IMR-90 (cell line): ENCODE data around the gene CCDC102A. TPM values are rescaled to one million over a fixed set of nuclear protein-coding genes. Genes with fewer than 3 reads are reported as not detected.
A peak's percentile ranks its signal among the peaks of the same experiment; 100 is the strongest.

Source experiments
- ATAC-seq: fragments of 200-7000 bp; cut with Tn5 transposase; 2 replicates; pipeline ENCODE4 v1.9.1; 2020; ENCODE audit warnings: low read depth, mild to moderate bottlenecking, moderate library complexity
- BruUV-seq: library from RNA; stranded (reverse); fragments of 400-500 nt; replicated peaks from 2 replicates; lab custom pipeline; 2021; lab: Mats Ljungman, UMichigan
- CTCF ChIA-PET: fragments of 300-600 bp; formaldehyde crosslinking; extraction: SDS; loops from one replicate; lab custom pipeline; 2021; ENCODE audit warnings: antibody characterized with exemption; lab: Yijun Ruan, JAX
- POLR2A ChIA-PET: fragments of 300-600 bp; sonication (Branson Sonifier 250); formaldehyde crosslinking; loops from one replicate; lab custom pipeline; 2022; ENCODE audit warnings: antibody characterized with exemption; ENCODE audit not compliant: unreplicated experiment; lab: Charles Lee
- DNase-seq: peaks from one replicate; pipeline ENCODE4 v3.0.0; 2013
- H2AFZ ChIP-seq: replicated peaks from 2 replicates; pipeline ENCODE3; 2013; ENCODE audit warnings: low read length, mild to moderate bottlenecking; ENCODE audit not compliant: poor library complexity
- H2AK5ac ChIP-seq: 2 replicates; pipeline ENCODE4 v1.6.1; 2013; ENCODE audit warnings: low read depth, low read length, inconsistent platforms
- H2AK9ac ChIP-seq: replicated peaks from 2 replicates; pipeline ENCODE3; 2013; ENCODE audit warnings: mild to moderate bottlenecking, low read depth, low read length, moderate library complexity; ENCODE audit not compliant: poor library complexity
- H2BK120ac ChIP-seq: 2 replicates; pipeline ENCODE4 v1.6.1; 2013; ENCODE audit warnings: low read depth, low read length, inconsistent platforms
- H2BK15ac ChIP-seq: 3 replicates; pipeline ENCODE4 v1.6.1; 2013; ENCODE audit warnings: low read depth, low read length, inconsistent platforms
- H2BK20ac ChIP-seq: 2 replicates; pipeline ENCODE4 v1.6.1; 2013; ENCODE audit warnings: low read depth, mild to moderate bottlenecking, inconsistent platforms, low read length, moderate library complexity
- H2BK5ac ChIP-seq: 2 replicates; pipeline ENCODE4 v1.6.1; 2013; ENCODE audit warnings: mild to moderate bottlenecking, low read depth, low read length, inconsistent platforms; ENCODE audit not compliant: poor library complexity, severe bottlenecking
- H3K14ac ChIP-seq: replicated peaks from 2 replicates; pipeline ENCODE4 v1.6.1; 2013; ENCODE audit warnings: low read depth, low read length, inconsistent platforms
- H3K18ac ChIP-seq: 2 replicates; pipeline ENCODE4 v1.6.1; 2013; ENCODE audit warnings: low read depth, low read length, control low read depth
- H3K23ac ChIP-seq: 2 replicates; pipeline ENCODE4 v1.6.1; 2013; ENCODE audit warnings: low read depth, low read length, inconsistent platforms
- H3K27ac ChIP-seq: 2 replicates; pipeline ENCODE4 v1.5.1; 2013; ENCODE audit warnings: mild to moderate bottlenecking, control low read depth, low read length; ENCODE audit not compliant: insufficient read depth
- H3K27me3 ChIP-seq: 2 replicates; pipeline ENCODE4 v1.6.1; 2013; ENCODE audit warnings: low read length; ENCODE audit not compliant: control insufficient read depth, insufficient read depth
- H3K36me3 ChIP-seq: 2 replicates; pipeline ENCODE4 v1.6.1; 2013; ENCODE audit warnings: low read length, mixed read lengths; ENCODE audit not compliant: control insufficient read depth, insufficient read depth
- H3K4ac ChIP-seq: 2 replicates; pipeline ENCODE4 v1.6.1; 2013; ENCODE audit warnings: low read depth, low read length, inconsistent platforms
- H3K4me1 ChIP-seq: 2 replicates; pipeline ENCODE4 v1.6.1; 2013; ENCODE audit warnings: low read length, mixed read lengths; ENCODE audit not compliant: control insufficient read depth, insufficient read depth
- H3K4me2 ChIP-seq: 2 replicates; pipeline ENCODE4 v1.6.1; 2013; ENCODE audit warnings: low read depth, mild to moderate bottlenecking, control low read depth, low read length, moderate library complexity
- H3K4me3 ChIP-seq: 2 replicates; pipeline ENCODE4 v1.5.1; 2013; ENCODE audit warnings: low read depth, mild to moderate bottlenecking, control low read depth, low read length, moderate library complexity; ENCODE audit not compliant: insufficient read depth
- H3K56ac ChIP-seq: 2 replicates; pipeline ENCODE4 v1.6.1; 2013; ENCODE audit warnings: low read length, inconsistent platforms; ENCODE audit not compliant: insufficient read depth; ENCODE audit errors: extremely low read depth
- H3K79me1 ChIP-seq, 2 experiments: 2 replicates each; pipeline ENCODE4 v1.6.1; 2013; ENCODE audit warnings: low read length in 2 of 2, inconsistent platforms in 1 of 2, low read depth in 1 of 2
- H3K9ac ChIP-seq: 2 replicates; pipeline ENCODE4 v1.6.1; 2013; ENCODE audit warnings: low read depth, low read length, control low read depth
- H3K9me1 ChIP-seq: 2 replicates; pipeline ENCODE4 v1.6.1; 2013; ENCODE audit warnings: low read length, inconsistent platforms; ENCODE audit not compliant: insufficient read depth
- H3K9me3 ChIP-seq: 2 replicates; pipeline ENCODE4 v1.6.1; 2013; ENCODE audit warnings: low read length; ENCODE audit not compliant: control insufficient read depth, insufficient read depth
- H4K20me1 ChIP-seq: 2 replicates; pipeline ENCODE4 v1.6.1; 2013; ENCODE audit warnings: low read length, inconsistent platforms; ENCODE audit not compliant: insufficient read depth
- H4K5ac ChIP-seq: 2 replicates; pipeline ENCODE4 v1.6.1; 2013; ENCODE audit warnings: mild to moderate bottlenecking, low read depth, low read length, control low read depth
- H4K8ac ChIP-seq, 2 experiments: 2 replicates each; pipeline ENCODE4 v1.6.1; 2013; ENCODE audit warnings: low read depth in 2 of 2, low read length in 2 of 2, control low read depth in 1 of 2, inconsistent platforms in 1 of 2
- H4K91ac ChIP-seq: 2 replicates; pipeline ENCODE4 v1.6.1; 2013; ENCODE audit warnings: low read depth, low read length, inconsistent platforms; ENCODE audit not compliant: insufficient read depth
- BHLHE40 ChIP-seq: fragments of 150-350 bp; IDR thresholded peaks from 2 replicates; pipeline ENCODE4 v1.6.1; 2016; ENCODE audit warnings: mild to moderate bottlenecking, low read depth, low read length
- ELK1 ChIP-seq: fragments of 150-350 bp; IDR thresholded peaks from 2 replicates; pipeline ENCODE4 v1.6.1; 2016; ENCODE audit warnings: low read depth, mild to moderate bottlenecking, low read length, moderate library complexity, borderline replicate concordance
- FOS ChIP-seq: fragments of 150-350 bp; IDR thresholded peaks from 2 replicates; pipeline ENCODE4 v1.6.1; 2016; ENCODE audit warnings: low read depth, low read length
- NFE2L2 ChIP-seq: fragments of 150-350 bp; IDR thresholded peaks from 2 replicates; pipeline ENCODE4 v1.6.1; 2016; ENCODE audit warnings: low read depth, mild to moderate bottlenecking, low read length
- POLR2A ChIP-seq: IDR thresholded peaks from 2 replicates; pipeline ENCODE4 v1.6.1; 2012; ENCODE audit warnings: mild to moderate bottlenecking, low read depth, low read length
- RAD21 ChIP-seq: IDR thresholded peaks from 2 replicates; pipeline ENCODE4 v1.6.1; 2012; ENCODE audit warnings: low read length, improper control_type of control experiment
- WGBS, 2 experiments: methylation state at CpG; one replicate each; pipeline versions ENCODE4 v1.1.5 to v1.1.7; 2013; ENCODE audit warnings: missing lambda C conversion rate in 2 of 2; ENCODE audit not compliant: insufficient read length in 1 of 2; ENCODE audit errors: extremely low coverage in 2 of 2; 5-methylcytosine and 5-hydroxymethylcytosine counted together
- dilution Hi-C: fragments of 300-500 bp; cut with HindIII; formaldehyde crosslinking; loops from one replicate; pipeline ENCODE4 v1.14.3; 2018; ENCODE audit warnings: low sequenced_read_pairs; ENCODE audit not compliant: unreplicated experiment
- in situ Hi-C: fragments of 300-500 bp; cut with MboI; formaldehyde crosslinking; loops from 3 replicates; pipeline ENCODE4 v1.14.3; 2019; ENCODE audit warnings: low sequenced_read_pairs, inconsistent platforms, mixed read lengths
- intact Hi-C: fragments of 100-400 bp; cut with micrococcal nuclease; formaldehyde crosslinking; loops from 2 replicates; pipeline ENCODE4 v1.10.0; 2022
- polyA plus RNA-seq, 3 experiments: library from polyadenylated mRNA; depleted of rRNA; stranded (reverse); fragments of >200 nt; gene quantifications; 2 replicates each; pipeline ENCODE4 v1.2.3, GENCODE V29; 2012; ENCODE audit warnings: low replicate concordance in 1 of 3
- total RNA-seq: library from RNA; depleted of rRNA; stranded (reverse); fragments of >200 nt; gene quantifications from 2 replicates; pipeline ENCODE4 v1.2.3, GENCODE V29; 2012

CCDC102A gene
- total and polyA plus RNA-seq, 2 of the 4 experiments (the other 2 are of a cell fraction), result 5.4 to 8.5 TPM

- Histone ChIP-seq H2BK120ac (no peak overlapping the region), H2BK5ac (no peak overlapping the region), H4K8ac (peak overlapping the region in 1 of 2 experiments; percentile 42; a peak in 1 of 4 replicates), H2AFZ (peak overlapping the region; percentile 81), H3K56ac (no peak overlapping the region), H2AK5ac (no peak overlapping the region), H3K79me1 (peaks cover 0 to 19% of the 10 kb centered on the region in 2 experiments; a peak in 2 of 4 replicates), H4K91ac (no peak overlapping the region), H3K4me1 (peaks cover 21% of the 10 kb centered on the region), H2BK20ac (no peak overlapping the region), H3K23ac (no peak overlapping the region), H3K18ac (no peak overlapping the region), H4K5ac (no peak overlapping the region), H4K20me1 (peaks cover 5% of the 10 kb centered on the region; the same call in 1 of the 2 replicates), H3K27ac (no peak overlapping the region), H3K36me3 (peaks cover 8% of the 10 kb centered on the region), H3K4ac (no peak overlapping the region), H3K14ac (no peak overlapping the region), H2AK9ac (peak overlapping the region; percentile 47), H2BK15ac (no peak overlapping the region), H3K4me3 (no peak overlapping the region), H3K9ac (no peak overlapping the region), H3K4me2 (no peak overlapping the region), H3K27me3 (no peaks in the 10 kb centered on the region), H3K9me3 (no peaks in the 10 kb centered on the region), H3K9me1 (peaks cover 5% of the 10 kb centered on the region; the same call in 1 of the 2 replicates)
- in situ Hi-C loops, result no loop called here
- DNase-seq, result no peak
- POLR2A ChIA-PET, result no interaction called here
- no peak for ATAC-seq
- WGBS, 2 experiments, result 95% methylated on average over 4 of the region's 14 CpGs; no CpG with 5 or more reads in 1 of the 2 experiments
- dilution Hi-C loops, result no loop called here
- TF ChIP-seq POLR2A (no peak), BHLHE40 (no peak), NFE2L2 (no peak), ELK1 (no peak), FOS (no peak), RAD21 (no peak)
- CTCF ChIA-PET, result no interaction called here
- BruUV-seq, result no TSS peak
- intact Hi-C loops, result no loop called here
These were observed 6.8 kb downstream of the CCDC102A start for GRCh38 chr16:57529391-57530103.
